T-helper 22 cell (primary cell): Measurements from ENCODE around the gene ABCA5.

Experiments used
- DNase-seq: peaks from one replicate; pipeline ENCODE4 v3.0.0-alpha.2; 2020; ENCODE audit warnings: low read depth

Gene ABCA5, protein sequence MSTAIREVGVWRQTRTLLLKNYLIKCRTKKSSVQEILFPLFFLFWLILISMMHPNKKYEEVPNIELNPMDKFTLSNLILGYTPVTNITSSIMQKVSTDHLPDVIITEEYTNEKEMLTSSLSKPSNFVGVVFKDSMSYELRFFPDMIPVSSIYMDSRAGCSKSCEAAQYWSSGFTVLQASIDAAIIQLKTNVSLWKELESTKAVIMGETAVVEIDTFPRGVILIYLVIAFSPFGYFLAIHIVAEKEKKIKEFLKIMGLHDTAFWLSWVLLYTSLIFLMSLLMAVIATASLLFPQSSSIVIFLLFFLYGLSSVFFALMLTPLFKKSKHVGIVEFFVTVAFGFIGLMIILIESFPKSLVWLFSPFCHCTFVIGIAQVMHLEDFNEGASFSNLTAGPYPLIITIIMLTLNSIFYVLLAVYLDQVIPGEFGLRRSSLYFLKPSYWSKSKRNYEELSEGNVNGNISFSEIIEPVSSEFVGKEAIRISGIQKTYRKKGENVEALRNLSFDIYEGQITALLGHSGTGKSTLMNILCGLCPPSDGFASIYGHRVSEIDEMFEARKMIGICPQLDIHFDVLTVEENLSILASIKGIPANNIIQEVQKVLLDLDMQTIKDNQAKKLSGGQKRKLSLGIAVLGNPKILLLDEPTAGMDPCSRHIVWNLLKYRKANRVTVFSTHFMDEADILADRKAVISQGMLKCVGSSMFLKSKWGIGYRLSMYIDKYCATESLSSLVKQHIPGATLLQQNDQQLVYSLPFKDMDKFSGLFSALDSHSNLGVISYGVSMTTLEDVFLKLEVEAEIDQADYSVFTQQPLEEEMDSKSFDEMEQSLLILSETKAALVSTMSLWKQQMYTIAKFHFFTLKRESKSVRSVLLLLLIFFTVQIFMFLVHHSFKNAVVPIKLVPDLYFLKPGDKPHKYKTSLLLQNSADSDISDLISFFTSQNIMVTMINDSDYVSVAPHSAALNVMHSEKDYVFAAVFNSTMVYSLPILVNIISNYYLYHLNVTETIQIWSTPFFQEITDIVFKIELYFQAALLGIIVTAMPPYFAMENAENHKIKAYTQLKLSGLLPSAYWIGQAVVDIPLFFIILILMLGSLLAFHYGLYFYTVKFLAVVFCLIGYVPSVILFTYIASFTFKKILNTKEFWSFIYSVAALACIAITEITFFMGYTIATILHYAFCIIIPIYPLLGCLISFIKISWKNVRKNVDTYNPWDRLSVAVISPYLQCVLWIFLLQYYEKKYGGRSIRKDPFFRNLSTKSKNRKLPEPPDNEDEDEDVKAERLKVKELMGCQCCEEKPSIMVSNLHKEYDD (N-terminal part only)

DNA sequence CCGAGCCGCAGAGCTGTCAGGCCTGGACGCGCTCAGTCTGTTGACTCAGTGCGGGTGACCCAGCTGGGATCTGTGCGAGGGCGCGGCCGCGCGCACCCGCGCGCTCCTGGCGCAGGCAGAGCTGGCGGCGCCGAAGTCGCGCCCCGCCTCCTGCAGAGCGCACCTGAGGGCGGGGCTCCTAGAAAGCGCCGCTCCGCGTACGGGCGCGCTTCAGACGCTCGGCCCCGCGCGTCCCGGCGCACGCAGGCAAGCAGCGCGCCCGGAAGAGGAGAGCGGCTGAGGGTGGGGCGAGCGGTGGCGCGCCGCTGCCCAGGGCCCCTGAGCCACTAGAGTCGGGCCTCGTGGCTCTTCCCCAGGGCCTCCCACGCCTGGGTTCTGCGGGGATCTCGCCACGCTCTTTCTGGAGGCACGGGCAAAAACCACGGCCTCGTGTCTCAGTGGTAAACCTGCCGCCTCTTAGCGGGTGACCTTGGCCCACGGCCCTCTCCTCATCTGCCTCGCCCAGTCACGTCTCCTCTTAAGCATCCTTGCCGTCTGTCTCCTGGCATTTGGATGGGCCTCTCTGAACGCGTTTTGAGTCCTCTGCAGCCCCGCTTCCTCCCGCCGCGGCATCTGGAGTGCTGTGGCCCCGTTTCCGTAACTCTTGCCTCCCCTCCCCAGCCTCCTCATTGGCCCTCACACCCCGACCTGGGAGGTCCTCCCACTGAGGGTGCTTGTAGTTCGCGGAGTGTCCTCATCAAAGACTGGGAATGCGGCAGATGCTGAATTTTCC lies at the start of gene ABCA5:
Gene ABCA5, minus strand, starts transcription at position 74 of the 772 bp plus-strand sequence. CDS start 12,718 bp downstream, outside the sequence.
- peak; percentile 80 for DNase-seq

DNA sequence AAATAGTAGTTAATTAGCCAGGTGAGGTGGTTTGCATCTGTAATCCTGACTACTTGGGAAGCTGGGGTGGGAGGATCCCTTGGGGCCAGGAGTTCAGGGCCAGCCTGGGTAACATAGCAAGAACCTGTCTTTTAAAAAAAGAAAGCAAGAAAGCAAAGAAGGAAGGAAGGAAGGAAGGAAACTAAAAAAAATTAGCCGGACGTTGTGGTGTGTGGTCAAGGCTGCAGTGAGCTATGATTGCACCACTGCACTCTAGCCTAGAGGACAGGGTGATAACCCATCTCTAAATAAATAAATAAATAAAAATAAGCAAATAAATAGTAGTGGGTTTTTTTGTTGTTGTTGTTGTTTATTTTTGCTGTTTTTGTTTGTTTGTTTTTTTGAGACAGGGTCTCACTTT lies 48.3 kb upstream of the ABCA5 start:
- no peak for DNase-seq

DNA sequence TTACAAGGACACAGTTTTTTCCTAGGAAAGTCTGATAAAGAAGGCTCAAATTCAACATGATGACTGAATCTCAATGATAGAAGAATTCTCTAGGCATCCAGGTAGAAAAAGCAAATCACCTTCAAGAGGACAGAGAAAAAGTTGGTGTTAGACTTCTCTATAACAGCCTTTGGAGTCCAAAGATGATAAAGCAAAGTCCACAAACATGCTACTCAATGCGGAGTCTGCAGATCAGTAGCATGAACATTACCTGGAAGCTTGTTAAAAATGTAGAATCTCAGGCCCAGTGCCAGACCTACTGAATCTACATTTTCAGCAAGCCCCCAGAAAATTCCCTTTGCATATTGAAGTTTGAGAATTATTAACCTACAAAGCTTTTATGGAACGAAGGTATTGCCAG lies 46.1 kb upstream of the ABCA5 start:
- no peak for DNase-seq

DNA sequence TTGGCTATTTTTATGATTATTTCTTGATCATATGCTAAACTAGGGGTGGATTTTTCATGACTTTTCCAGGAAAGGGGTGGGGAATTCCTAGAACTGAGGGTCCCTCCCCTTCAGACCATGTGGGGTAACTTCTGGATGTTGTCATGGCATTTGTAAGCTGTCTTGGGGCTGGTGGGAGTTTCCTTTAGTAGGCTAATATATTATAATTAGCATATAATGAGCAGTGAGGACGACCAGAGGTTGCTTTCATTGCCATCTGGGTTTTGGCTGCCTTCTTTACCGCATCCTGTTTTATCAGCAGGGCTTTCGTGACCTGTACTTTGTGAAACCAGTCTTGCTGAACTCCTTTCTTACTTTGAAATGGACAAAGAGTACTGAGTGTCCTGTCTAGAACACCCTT lies 40.4 kb upstream of the ABCA5 start:
- no peak for DNase-seq

DNA sequence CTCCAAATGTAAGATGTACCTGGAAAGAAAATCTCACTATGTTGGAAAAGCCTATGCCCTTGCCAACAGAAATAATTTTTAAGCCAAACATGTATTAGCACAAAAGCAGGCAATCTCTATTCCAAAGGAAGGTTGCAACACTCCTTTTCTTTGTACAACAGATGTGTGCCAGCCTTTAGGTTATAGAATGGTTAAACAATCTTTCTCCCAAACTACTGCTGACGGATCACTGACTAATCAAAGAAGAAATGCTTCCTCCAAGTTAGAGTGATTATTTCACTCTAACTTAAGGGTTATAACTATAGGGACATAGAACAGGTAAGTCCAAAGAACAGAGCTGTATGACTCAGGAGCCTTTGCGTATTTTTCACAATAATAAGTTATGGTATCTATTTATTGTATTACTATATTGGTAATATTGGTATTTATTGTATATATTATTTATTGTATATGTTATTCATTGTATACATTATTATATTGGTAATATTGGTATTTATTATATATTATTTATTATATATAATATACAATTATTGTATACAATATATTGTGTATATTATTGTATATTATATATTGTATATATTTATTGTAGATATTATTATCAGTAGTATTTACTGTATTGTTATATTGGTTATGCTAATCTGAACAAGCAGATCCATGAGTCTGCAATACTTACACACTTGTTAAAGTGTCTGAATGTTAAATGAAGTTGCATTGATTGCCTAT lies 36.7 kb upstream of the ABCA5 start:
- no peak for DNase-seq

DNA sequence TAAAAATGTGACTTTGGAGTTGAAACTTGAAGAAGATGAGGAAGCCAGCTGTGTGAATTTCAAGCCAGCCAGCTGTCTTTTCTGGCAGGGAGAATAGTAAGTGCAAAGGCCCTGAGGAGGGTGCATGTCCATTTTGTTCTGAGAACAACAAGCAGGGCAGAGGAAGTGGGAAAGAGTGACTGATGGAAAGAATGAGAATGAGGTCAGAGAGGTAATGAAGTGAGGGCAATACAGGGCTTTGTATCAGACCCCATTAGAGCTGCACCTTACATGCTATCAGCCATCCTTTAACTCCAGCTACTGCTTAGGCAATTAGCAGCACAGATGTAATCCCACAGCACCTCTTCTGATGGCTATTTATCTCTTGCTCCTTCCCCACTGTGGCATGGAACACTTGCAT lies 34.2 kb upstream of the ABCA5 start:
- DNase-seq: no peak

DNA sequence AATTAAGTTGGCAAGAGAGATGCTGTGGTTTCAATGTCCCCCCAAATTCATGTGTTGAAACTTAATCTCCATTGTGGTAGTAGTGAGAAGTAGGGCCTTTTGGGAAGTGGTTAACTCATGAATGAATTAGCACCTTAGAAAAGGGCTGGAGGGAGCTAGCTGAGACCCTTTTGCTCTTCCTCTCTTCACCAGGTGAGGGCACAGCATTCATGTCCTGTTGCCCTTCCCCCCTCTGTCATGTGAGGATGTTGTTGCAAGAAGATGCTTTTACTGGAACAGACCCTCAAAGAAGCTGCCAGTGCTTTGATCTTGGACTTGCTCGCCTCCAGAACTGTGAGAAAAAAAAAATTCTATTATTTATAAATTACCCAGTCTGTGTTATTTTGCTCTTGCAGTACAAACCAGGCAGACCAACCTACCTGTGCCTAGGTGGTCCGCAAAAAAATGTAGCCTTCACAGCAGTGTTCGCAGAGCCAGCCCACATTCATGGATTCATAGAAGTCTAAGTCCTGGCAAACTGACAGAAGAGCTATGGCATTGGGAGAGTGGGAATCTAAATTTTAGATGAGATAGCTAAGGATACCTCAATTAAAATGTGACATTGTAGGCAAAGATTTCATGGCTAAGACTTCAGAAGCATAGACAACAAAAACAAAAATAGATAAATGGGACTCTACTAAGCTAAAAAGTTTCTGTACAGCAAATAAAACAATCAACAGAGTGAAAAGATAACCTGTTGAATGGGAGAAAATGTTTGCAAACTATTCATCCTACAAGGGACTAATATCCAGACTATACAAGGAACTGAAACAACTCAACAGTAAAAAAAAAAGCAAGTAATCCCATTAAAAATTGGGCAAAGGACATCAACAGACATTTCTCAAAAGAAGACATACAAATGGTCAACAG lies 32.0 kb upstream of the ABCA5 start:
- no peak for DNase-seq

DNA sequence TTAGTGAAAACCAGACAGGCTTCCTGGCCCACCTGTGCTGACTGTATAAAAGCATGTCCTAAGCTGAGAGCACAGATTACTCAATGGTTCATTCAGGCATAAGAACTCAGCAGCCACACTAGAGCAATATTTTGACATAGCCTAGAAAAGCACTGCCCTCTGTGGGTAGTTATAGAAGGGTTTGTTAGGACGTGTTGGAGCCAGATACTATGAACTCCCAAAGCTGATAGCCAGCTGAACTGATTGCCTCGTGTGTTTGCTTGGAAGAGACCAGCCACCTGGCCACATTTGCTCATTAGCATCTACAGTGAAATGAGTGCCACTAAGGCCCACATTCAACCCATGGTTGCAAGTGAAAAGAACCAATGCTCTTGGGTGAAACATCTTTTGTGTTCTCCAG lies 30.8 kb upstream of the ABCA5 start:
- DNase-seq: no peak

DNA sequence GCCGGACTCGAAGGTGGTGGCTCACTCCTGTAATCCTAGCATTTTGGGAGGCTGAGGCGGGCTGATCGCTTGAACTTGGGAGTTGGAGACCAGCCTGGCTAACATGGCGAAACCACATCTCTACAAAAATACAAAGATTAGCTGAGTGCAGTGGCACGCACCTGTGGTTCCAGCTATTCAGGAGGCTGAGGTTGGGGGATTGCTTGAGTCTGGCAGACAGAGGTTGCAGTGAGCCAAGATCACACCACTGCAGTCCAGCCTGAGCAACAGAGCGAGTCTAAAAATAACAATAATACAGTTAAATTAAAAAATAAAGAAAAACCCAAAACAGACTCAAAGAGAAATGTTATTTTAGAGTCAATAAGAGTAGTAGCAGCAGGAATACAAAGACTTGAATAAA lies 29.7 kb upstream of the ABCA5 start:
- no peak for DNase-seq

DNA sequence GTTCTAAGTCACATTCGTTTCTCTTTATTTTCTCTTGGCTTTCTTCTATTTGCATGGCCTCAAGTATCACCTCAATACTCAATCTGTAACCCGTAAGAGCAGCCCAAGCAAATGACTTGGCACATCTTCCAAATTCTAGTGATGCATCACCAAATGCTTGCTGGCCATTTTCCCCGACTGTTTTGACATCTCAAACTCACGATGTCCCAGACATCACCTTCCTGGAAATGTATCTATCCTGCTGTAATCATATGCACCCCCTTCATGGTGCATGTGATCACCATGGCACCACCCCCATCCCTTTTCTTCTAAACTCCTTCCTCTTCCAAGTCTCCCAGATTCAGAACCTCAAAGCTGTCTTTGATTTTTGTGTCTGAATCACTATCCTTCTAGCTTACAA lies 24.0 kb upstream of the ABCA5 start:
- DNase-seq: no peak

DNA sequence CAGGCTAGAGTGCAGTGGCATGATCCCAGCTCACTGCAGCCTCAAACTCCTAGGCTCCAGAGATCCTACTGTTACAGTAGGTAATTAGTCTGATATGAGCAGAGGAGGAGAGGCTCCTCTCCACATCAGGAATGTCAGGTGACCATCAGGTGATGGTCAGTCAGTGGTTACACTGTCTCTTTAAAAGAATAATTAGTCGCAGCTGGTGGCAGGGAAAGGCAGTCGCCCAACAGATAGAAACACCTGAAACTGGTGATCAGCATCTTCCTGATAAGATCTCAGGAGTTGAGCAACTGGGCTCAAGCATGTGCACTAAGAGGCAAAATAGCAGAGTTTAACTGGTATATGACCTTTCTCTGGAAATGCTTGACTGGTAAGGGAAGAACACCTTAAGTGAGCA lies 21.5 kb upstream of the ABCA5 start:
- no peak for DNase-seq

DNA sequence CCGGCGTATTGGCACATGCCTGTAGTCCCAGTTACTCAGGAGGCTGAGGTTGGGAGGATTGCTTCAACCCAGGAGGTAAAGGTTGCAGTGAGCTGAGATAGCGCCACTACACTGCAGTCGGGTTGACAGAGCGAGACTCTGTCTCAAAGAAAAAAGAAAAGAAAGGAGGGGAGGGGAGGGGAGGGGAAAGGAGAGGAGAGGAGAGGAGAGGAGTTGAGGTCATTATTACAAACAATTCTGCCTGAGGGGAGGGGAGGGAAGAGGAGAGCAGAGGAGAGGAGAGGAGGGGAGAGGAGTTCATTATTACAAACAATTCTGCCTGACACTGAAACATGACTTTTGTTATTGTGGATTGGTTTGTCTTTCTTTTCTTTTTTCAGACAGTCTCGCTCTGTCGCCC lies 19.8 kb upstream of the ABCA5 start:
- no peak for DNase-seq

DNA sequence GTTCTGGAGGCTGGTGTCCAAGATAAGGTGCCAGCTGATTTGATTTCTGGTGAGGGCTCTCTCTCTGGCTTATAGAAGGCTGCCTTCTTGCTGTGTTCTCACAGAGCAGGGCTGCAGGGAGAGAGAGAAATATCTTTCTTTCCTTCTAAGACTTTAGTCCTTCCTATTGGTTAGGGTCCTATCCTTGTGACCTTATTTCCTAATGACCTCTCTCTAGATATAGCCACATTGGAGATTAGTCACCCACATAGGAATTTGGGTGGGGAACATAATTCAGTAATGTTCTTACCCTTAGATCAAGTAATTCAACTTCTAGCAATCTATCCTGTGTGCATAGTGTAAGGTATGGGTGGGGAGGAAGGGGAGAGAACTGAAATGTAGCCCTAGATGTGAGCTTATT lies 18.0 kb upstream of the ABCA5 start:
- DNase-seq: no peak

DNA sequence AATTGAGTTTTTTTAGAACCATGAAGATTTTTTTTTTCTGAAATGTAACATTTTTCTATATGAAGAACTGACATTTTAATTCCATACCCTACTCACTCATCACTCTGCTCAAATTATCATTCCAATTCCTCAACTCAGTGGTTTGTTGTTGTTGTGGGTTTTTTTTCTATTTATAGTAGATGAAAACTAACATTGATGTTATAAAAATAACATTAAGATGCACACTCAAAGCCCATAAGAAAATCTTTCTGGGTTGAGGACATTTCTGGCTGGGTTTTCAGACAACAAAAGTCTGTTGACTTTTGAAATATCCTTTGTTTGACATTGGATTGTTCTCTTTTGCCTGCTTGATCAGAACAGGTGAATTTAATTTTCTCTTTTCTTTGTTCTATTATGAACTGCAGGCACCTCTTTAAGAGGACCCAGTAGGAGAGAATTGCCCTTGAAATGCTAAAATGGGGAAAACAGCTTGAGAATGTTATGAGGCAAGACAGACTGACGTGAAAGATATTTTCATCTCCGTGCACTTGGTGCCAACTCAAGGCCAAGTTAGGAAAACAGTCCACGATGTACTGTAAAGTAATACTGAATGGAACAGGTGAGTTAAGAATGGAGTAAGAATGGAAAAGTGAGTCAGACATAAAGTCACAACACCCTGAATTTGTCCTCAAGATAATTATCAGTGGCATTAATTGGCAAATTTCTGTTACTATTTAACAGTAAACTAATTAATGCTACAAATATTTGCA lies 16.1 kb upstream of the ABCA5 start:
- DNase-seq: no peak

DNA sequence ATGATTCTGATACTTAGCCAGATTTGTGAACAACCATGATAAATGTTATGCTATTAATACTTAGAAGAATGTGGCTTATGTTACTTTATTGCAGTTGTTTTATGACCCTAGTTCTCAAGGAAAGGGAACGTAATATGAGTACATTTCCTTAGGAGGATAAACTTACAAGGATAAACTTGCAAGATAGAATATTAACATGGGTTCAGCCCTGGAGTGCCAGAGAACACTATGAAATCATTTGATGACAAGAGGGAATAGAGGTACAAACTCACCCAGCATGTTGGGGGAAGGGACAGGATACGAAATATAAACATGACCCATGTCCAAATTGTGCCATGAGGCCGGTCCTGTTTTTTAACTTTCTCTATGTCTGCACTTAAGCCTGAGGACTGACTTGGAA lies 13.0 kb upstream of the ABCA5 start:
- no peak for DNase-seq

DNA sequence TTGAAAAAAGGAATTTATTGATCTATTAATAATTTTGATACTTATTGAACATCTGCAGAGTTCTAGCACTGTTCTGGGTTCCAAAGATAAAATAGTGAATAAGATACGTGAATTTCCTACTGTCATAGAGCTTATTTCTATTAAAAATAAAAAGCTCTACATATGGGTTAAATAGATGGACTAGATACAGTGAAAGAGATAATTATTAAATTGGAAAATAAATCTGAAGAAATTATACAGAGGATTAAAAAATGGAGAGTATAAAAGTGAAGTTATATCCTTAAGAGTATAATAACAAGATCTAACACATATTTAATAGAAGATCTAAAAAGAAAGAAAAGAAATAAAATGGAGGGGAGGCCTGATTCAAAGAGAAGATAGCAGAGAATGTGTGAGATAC lies 10.1 kb upstream of the ABCA5 start:
- no peak for DNase-seq

DNA sequence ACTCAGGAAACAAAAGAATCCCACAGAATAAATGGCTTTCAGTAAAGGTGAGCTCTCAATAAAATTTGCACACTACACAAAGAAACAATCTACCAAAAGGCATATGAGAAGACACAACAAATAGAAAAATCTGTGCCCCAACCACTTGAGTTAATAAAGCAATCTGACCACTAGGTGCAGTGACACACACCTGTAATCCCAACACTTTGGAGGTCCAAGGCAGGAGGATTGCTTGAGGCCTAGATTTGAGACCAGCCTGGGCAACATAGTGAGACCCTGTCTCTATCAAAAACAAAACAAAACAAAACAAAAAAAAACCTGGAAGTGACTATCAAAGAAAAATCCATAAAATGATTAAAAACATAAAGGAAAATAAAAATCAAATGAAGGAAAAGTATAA lies 9.6 kb upstream of the ABCA5 start:
- no peak for DNase-seq

DNA sequence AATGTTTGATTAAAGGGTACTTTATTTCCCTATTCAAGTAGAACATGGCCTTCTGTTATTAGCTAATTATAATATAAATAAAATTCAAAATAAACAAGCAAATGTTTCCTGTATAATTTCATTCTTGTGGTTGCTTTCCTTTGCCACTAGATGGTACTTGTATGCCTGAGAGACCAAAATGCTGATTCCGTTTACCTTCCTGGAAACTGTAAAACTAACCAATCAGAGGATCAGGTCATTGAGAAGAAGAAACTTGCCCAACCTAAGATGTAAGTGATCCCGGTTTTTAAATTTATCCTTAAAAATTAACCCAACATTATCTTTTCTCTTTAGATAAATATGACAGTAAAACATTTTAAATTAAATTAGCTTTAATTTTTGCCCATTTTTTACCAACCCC lies 8.1 kb upstream of the ABCA5 start:
- no peak for DNase-seq

DNA sequence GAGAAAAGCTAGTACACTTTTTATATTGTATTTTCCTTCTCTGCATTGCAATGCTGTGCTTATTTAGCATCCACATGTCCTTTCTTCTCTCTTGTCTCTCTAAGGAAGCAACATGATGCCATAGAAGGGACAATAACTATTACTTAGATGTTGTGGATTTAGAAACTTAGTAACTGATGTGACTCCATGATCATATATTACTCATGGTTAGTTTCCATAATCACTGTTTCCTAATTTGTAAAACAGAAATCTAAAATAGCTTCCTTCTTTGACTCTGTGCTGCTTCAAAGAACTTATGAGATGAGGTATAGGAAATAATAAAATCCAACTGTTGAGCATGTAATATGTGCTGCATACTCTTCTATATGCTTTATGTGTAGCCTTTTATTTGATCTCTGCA lies 6.6 kb upstream of the ABCA5 start:
- DNase-seq: no peak
